CD14-positive monocyte (primary cell): Measurements from ENCODE around the gene PIEZO2. TPM values are rescaled to one million over a fixed set of nuclear protein-coding genes. Genes with fewer than 3 reads are reported as not detected.
"Not testable (repeated sequence)": the region's sequence is repeated elsewhere in the genome, so short reads cannot be mapped to it uniquely, and the experiment has no call there.

ENCODE experiments used
- DNase-seq, 3 donors: peaks; one replicate each; pipeline ENCODE4 v3.0.0-alpha.2; 2011 to 2022
- H2AFZ ChIP-seq: 2 replicates; pipeline ENCODE4 v1.6.0; 2012; ENCODE audit warnings: mild to moderate bottlenecking, low read depth, low read length, inconsistent platforms; ENCODE audit not compliant: insufficient read depth, poor library complexity, severe bottlenecking
- H3K27ac ChIP-seq, 2 donors: 1 replicate in 1 of 2; 2 replicates in 1 of 2; pipeline ENCODE4 v1.5.1; 2012 to 2013; ENCODE audit warnings: low read length in 2 of 2, control low read depth in 1 of 2, inconsistent platforms in 1 of 2, low read depth in 1 of 2, mild to moderate bottlenecking in 1 of 2
- H3K27me3 ChIP-seq, 2 donors: one replicate each; pipeline versions ENCODE4 v1.6.0 to v1.6.1; 2011 to 2013; ENCODE audit warnings: low read length in 2 of 2; ENCODE audit not compliant: control insufficient read depth in 2 of 2, insufficient read depth in 2 of 2
- H3K36me3 ChIP-seq, 2 donors: replicated peaks in 1 of 2; 1 replicate in 1 of 2; 2 replicates in 1 of 2; pipeline versions ENCODE4 v1.5.1 to v1.6.1; 2012 to 2013; ENCODE audit warnings: low read length in 2 of 2, control low read depth in 1 of 2, inconsistent platforms in 1 of 2, mild to moderate bottlenecking in 1 of 2; ENCODE audit not compliant: insufficient read depth in 2 of 2, control insufficient read depth in 1 of 2
- H3K4me1 ChIP-seq, 2 donors: 1 replicate in 1 of 2; 2 replicates in 1 of 2; pipeline versions ENCODE4 v1.5.1 to v1.6.1; 2012 to 2013; ENCODE audit warnings: low read length in 2 of 2, control low read depth in 1 of 2, inconsistent platforms in 1 of 2, mild to moderate bottlenecking in 1 of 2, moderate library complexity in 1 of 2; ENCODE audit not compliant: insufficient read depth in 2 of 2, control insufficient read depth in 1 of 2
- H3K4me2 ChIP-seq: replicated peaks from 2 replicates; pipeline ENCODE3; 2012; ENCODE audit warnings: low read length, moderate library complexity, mild to moderate bottlenecking; ENCODE audit not compliant: poor library complexity, severe bottlenecking; ENCODE audit errors: extremely low read depth
- H3K4me3 ChIP-seq, 3 experiments: fragments of 200-600 bp in 1 of 3; sonication (generic) in 1 of 3; replicated peaks in 1 of 3; 1 replicate in 2 of 3; 2 replicates in 1 of 3; pipeline ENCODE4 v1.5.1; 2011 to 2013; ENCODE audit warnings: low read length in 3 of 3, mild to moderate bottlenecking in 3 of 3, control low read depth in 2 of 3, low read depth in 2 of 3, inconsistent platforms in 1 of 3, moderate library complexity in 1 of 3
- H3K79me2 ChIP-seq: 2 replicates; pipeline ENCODE4 v1.6.0; 2012; ENCODE audit warnings: mild to moderate bottlenecking, control low read depth, inconsistent platforms, low read length, moderate library complexity; ENCODE audit not compliant: insufficient read depth
- H3K9ac ChIP-seq: 2 replicates; pipeline ENCODE4 v1.6.0; 2017; ENCODE audit warnings: low read length, mild to moderate bottlenecking; ENCODE audit not compliant: insufficient read depth, poor library complexity, severe bottlenecking
- H3K9me3 ChIP-seq, 2 donors: replicated peaks in 1 of 2; 1 replicate in 1 of 2; 2 replicates in 1 of 2; pipeline versions ENCODE4 v1.5.1 to v1.6.1; 2012 to 2013; ENCODE audit warnings: low read length in 2 of 2, control low read depth in 1 of 2; ENCODE audit not compliant: control insufficient read depth in 1 of 2, insufficient read depth in 1 of 2
- H4K20me1 ChIP-seq: 2 replicates; pipeline ENCODE4 v1.6.0; 2012; ENCODE audit warnings: mild to moderate bottlenecking, low read length, control low read depth, moderate library complexity; ENCODE audit not compliant: insufficient read depth
- H3K27ac Mint-ChIP-seq, 7 donors: one replicate each; pipeline ENCODE4 v1.8.0; 2020; ENCODE audit warnings: mild to moderate bottlenecking in 7 of 7, mixed read lengths in 7 of 7, moderate library complexity in 6 of 7, inconsistent platforms in 2 of 7
- H3K27me3 Mint-ChIP-seq, 3 donors: one replicate each; pipeline ENCODE4 v1.8.0; 2021 to 2022; ENCODE audit warnings: low read depth in 3 of 3, mild to moderate bottlenecking in 3 of 3, mixed read lengths in 3 of 3, moderate library complexity in 3 of 3, inconsistent platforms in 1 of 3
- H3K36me3 Mint-ChIP-seq, 2 donors: one replicate each; pipeline ENCODE4 v1.8.0; 2020; ENCODE audit warnings: mixed read lengths in 2 of 2, inconsistent platforms in 1 of 2, mild to moderate bottlenecking in 1 of 2
- H3K4me1 Mint-ChIP-seq: one replicate; pipeline ENCODE4 v1.8.0; 2020; ENCODE audit warnings: mild to moderate bottlenecking, mixed read lengths
- H3K4me3 Mint-ChIP-seq, 2 donors: one replicate each; pipeline ENCODE4 v1.8.0; 2020; ENCODE audit warnings: mild to moderate bottlenecking in 2 of 2, mixed read lengths in 2 of 2, moderate library complexity in 1 of 2
- H3K9me3 Mint-ChIP-seq, 7 donors: one replicate each; pipeline ENCODE4 v1.8.0; 2020 to 2022; ENCODE audit warnings: mixed read lengths in 7 of 7, mild to moderate bottlenecking in 6 of 7, moderate library complexity in 6 of 7, inconsistent platforms in 2 of 7
- CTCF ChIP-seq: fragments of 200-600 bp; IDR thresholded peaks from one replicate; pipeline ENCODE4 v1.8.0; 2022; ENCODE audit warnings: antibody characterized with exemption, mild to moderate bottlenecking
- WGBS: methylation state at CpG from one replicate; pipeline ENCODE4 v1.1.5; 2013; ENCODE audit warnings: missing lambda C conversion rate; ENCODE audit not compliant: insufficient coverage; 5-methylcytosine and 5-hydroxymethylcytosine counted together
- intact Hi-C, 2 donors: fragments of 100-400 bp; cut with micrococcal nuclease; formaldehyde crosslinking; loops; one replicate each; pipeline versions ENCODE4 v1.15.0 to v1.15.1; 2023
- polyA plus RNA-seq, 3 donors: library from polyadenylated mRNA; depleted of rRNA in 1 of 3; unstranded in 2 of 3; stranded (reverse) in 1 of 3; fragments of 300-500 nt in 2 of 3; fragments of >200 nt in 1 of 3; fragmentation: Illumina TruSeq in 2 of 3; gene quantifications; 1 replicate in 2 of 3; 2 replicates in 1 of 3; pipeline ENCODE4 v1.2.3, GENCODE V29; 2012 to 2021

The PIEZO2 gene
- polyA plus RNA-seq, 3 donors: not detected

- peaks cover 0 to 2% (median 0%) of the 10 kb centered on the region in 7 donors for H3K9me3 Mint-ChIP-seq
These were observed 225.8 kb downstream of the PIEZO2 start for GRCh38 chr18:10923551-10924070.

GRCh38 chr18:10923141-10923540 lies 226.2 kb downstream of the PIEZO2 start:
- H3K4me1 Mint-ChIP-seq: peaks cover 8% of the 10 kb centered on the region
- H4K20me1 ChIP-seq: no peaks in the 10 kb centered on the region

More at GRCh38 chr18:10923551-10924070, 225.8 kb downstream of the PIEZO2 start:
- no peak overlapping the region for H3K4me2 ChIP-seq
- H3K36me3 ChIP-seq: no peaks in the 10 kb centered on the region
- no peaks in the 10 kb centered on the region for H3K27me3 ChIP-seq
- DNase-seq: no peak
- no CpG with 5 or more reads among the region's 1 CpG for WGBS
- H3K4me1 Mint-ChIP-seq: peaks cover 8% of the 10 kb centered on the region
- no peak overlapping the region for H3K9ac ChIP-seq
- H3K27ac ChIP-seq: no peak overlapping the region
- no peaks in the 10 kb centered on the region for H3K9me3 ChIP-seq
- no peak overlapping the region for H2AFZ ChIP-seq
- H3K79me2 ChIP-seq: no peaks in the 10 kb centered on the region
- intact Hi-C loops: no loop called here
- H3K27me3 Mint-ChIP-seq: peaks cover 2 to 4% (median 3%) of the 10 kb centered on the region in 3 donors
- no peak overlapping the region for H3K27ac Mint-ChIP-seq
- no peak overlapping the region for H3K4me3 ChIP-seq
- H3K36me3 Mint-ChIP-seq: no peaks in the 10 kb centered on the region
- H4K20me1 ChIP-seq: no peaks in the 10 kb centered on the region
- no peaks in the 10 kb centered on the region for H3K4me1 ChIP-seq
- no peak for TF ChIP-seq CTCF
- no peak overlapping the region for H3K4me3 Mint-ChIP-seq

GRCh38 chr18:10922712-10923111 lies 226.7 kb downstream of the PIEZO2 start:
- H2AFZ ChIP-seq, H3K36me3 ChIP-seq, intact Hi-C loops: not testable (repeated sequence)

More at GRCh38 chr18:10923141-10923540, 226.2 kb downstream of the PIEZO2 start:
- Histone ChIP-seq H2AFZ (no peak overlapping the region), H3K9me3 (no peaks in the 10 kb centered on the region), H3K36me3 (no peaks in the 10 kb centered on the region), H3K4me2 (no peak overlapping the region), H3K9ac (no peak overlapping the region), H3K27me3 (no peaks in the 10 kb centered on the region), H3K4me3 (no peak overlapping the region), H3K79me2 (no peaks in the 10 kb centered on the region), H3K4me1 (no peaks in the 10 kb centered on the region), H3K27ac (no peak overlapping the region)
- no peak for DNase-seq
- no peak for TF ChIP-seq CTCF
- WGBS: 92% methylated on average over 2 of the region's 4 CpGs
- Mint-ChIP-seq H3K27me3 (peaks cover 2 to 4% (median 3%) of the 10 kb centered on the region in 3 donors), H3K4me3 (no peak overlapping the region), H3K9me3 (peaks cover 0 to 2% (median 0%) of the 10 kb centered on the region in 7 donors), H3K36me3 (no peaks in the 10 kb centered on the region), H3K27ac (no peak overlapping the region)
- intact Hi-C loops: no loop called here

More at GRCh38 chr18:10922712-10923111, 226.7 kb downstream of the PIEZO2 start:
- H3K27me3 Mint-ChIP-seq, H3K4me3 Mint-ChIP-seq, H3K4me1 Mint-ChIP-seq, H3K27ac ChIP-seq, H3K9me3 ChIP-seq, H3K36me3 Mint-ChIP-seq, H3K9ac ChIP-seq, H3K27me3 ChIP-seq, H3K4me2 ChIP-seq, H3K9me3 Mint-ChIP-seq, H3K79me2 ChIP-seq, H3K4me3 ChIP-seq, DNase-seq, H4K20me1 ChIP-seq, H3K4me1 ChIP-seq, H3K27ac Mint-ChIP-seq: not testable (repeated sequence)
- WGBS: no CpG with 5 or more reads among the region's 1 CpG
